Measurements from ENCODE around the gene ARHGAP28. TPM values are rescaled to one million over a fixed set of nuclear protein-coding genes. Genes with fewer than 3 reads are reported as not detected.

The ARHGAP28 gene
- total RNA-seq, 1 donor from 2014 or later, result not detected

- ChIA-PET CTCF (no interaction called here), POLR2A (no interaction called here)
- no peaks in the 10 kb centered on the region for H3K4me1 Mint-ChIP-seq
- no peak for TF ChIP-seq CTCF (IDR thresholded peaks at IDR 0.05)
- DNase-seq (no peak), ATAC-seq (ENCODE audit: low read depth) (no peak)
- H3K4me3 Mint-ChIP-seq, result no peak overlapping the region
- H3K36me3 Mint-ChIP-seq (ENCODE audit: low read depth), result no peaks in the 10 kb centered on the region
- H3K9me3 Mint-ChIP-seq, result no peaks in the 10 kb centered on the region
- intact Hi-C loops (cut with micrococcal nuclease), result no loop called here
- no peaks in the 10 kb centered on the region for H3K27me3 Mint-ChIP-seq
- H3K27ac Mint-ChIP-seq, result no peak overlapping the region
Measured at GRCh38 chr18:6868033-6868432, 138.5 kb downstream of the ARHGAP28 start.

- POLR2A ChIA-PET, result no interaction called here
- Mint-ChIP-seq H3K4me3 (no peak overlapping the region), H3K27ac (no peak overlapping the region), H3K4me1 (no peaks in the 10 kb centered on the region), H3K36me3 (ENCODE audit: low read depth) (no peaks in the 10 kb centered on the region), H3K27me3 (no peaks in the 10 kb centered on the region), H3K9me3 (no peaks in the 10 kb centered on the region)
- DNase-seq, result no peak
- CTCF ChIA-PET, result no interaction called here
- intact Hi-C loops (cut with micrococcal nuclease), result no loop called here
- no peak for ATAC-seq (ENCODE audit: low read depth)
- no peak for TF ChIP-seq CTCF (IDR thresholded peaks at IDR 0.05)
Measured at GRCh38 chr18:6871566-6871965, 142.1 kb downstream of the ARHGAP28 start.

GRCh38 chr18:6873040-6873751 lies 143.7 kb downstream of the ARHGAP28 start:
- ChIA-PET CTCF (no interaction called here), POLR2A (no interaction called here)
- Mint-ChIP-seq H3K27me3 (no peaks in the 10 kb centered on the region), H3K9me3 (no peaks in the 10 kb centered on the region), H3K4me3 (no peak overlapping the region), H3K36me3 (ENCODE audit: low read depth) (no peaks in the 10 kb centered on the region), H3K27ac (no peak overlapping the region), H3K4me1 (no peaks in the 10 kb centered on the region)
- no peak for TF ChIP-seq CTCF (IDR thresholded peaks at IDR 0.05)
- ATAC-seq (ENCODE audit: low read depth) (no peak), DNase-seq (no peak)
- intact Hi-C loops (cut with micrococcal nuclease), result no loop called here

- H3K27me3 Mint-ChIP-seq, result no peaks in the 10 kb centered on the region
Measured at GRCh38 chr18:6874315-6874714, 144.8 kb downstream of the ARHGAP28 start.

GRCh38 chr18:6875749-6876148 lies 146.2 kb downstream of the ARHGAP28 start:
- ChIA-PET CTCF (no interaction called here), POLR2A (no interaction called here)
- Mint-ChIP-seq H3K27ac (no peak overlapping the region), H3K4me1 (no peaks in the 10 kb centered on the region), H3K36me3 (ENCODE audit: low read depth) (no peaks in the 10 kb centered on the region), H3K27me3 (no peaks in the 10 kb centered on the region), H3K9me3 (no peaks in the 10 kb centered on the region), H3K4me3 (no peak overlapping the region)
- TF ChIP-seq CTCF (IDR thresholded peaks at IDR 0.05), result no peak
- intact Hi-C loops (cut with micrococcal nuclease), result no loop called here
- ATAC-seq (ENCODE audit: low read depth), result no peak
- DNase-seq, result no peak

More at GRCh38 chr18:6874315-6874714, 144.8 kb downstream of the ARHGAP28 start:
- no peak overlapping the region for H3K27ac Mint-ChIP-seq
- no peaks in the 10 kb centered on the region for H3K36me3 Mint-ChIP-seq (ENCODE audit: low read depth)
- DNase-seq (no peak), ATAC-seq (ENCODE audit: low read depth) (no peak)
- no peak for TF ChIP-seq CTCF (IDR thresholded peaks at IDR 0.05)
- POLR2A ChIA-PET, result no interaction called here
- intact Hi-C loops (cut with micrococcal nuclease), result no loop called here
- CTCF ChIA-PET, result no interaction called here
- H3K4me3 Mint-ChIP-seq, result no peak overlapping the region
- H3K9me3 Mint-ChIP-seq, result no peaks in the 10 kb centered on the region
- H3K4me1 Mint-ChIP-seq, result no peaks in the 10 kb centered on the region
